ENCODE results near the gene SLC4A5.
"Not testable (repeated sequence)": the region's sequence is repeated elsewhere in the genome, so short reads cannot be mapped to it uniquely, and the experiment has no call there.

SLC4A5 gene

DNA sequence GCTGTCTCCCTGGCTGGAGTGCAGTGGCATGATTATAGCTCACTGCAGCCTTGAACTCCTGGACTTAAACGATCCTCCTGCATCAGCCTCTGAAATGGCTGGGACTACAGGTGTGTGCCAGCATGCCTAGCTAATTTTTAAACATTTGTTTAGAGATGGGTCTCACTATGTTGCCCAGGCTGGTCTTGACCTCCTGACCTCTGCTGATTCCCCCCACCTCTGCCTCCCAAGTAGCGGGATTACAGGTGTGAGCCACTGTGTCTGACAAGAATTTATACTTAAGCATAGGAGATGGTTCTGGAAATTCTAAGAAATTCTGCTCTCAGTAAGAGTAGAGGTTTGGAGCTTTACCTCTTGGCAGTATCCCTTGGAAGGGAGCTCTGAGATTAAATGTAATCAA lies 126.6 kb downstream of the SLC4A5 start:
- Histone ChIP-seq H2AFZ (ENCODE audit: insufficient read depth, low read length, poor library complexity) (no peak overlapping the region), H3K4me2 (ENCODE audit: low read length) (no peak overlapping the region), H3K23ac (ENCODE audit: low read length) (no peak overlapping the region), H3K9me3 (ENCODE audit: insufficient read depth, low read depth, low read length) (no peaks in the 10 kb centered on the region), H3K14ac (ENCODE audit: low read length) (no peak overlapping the region), H3K4me3 (ENCODE audit: low read depth, low read length) (no peak overlapping the region), H3K36me3 (ENCODE audit: control insufficient read depth in 1 of 2, insufficient read depth in 2 of 2, low read length in 2 of 2) (peaks cover 14 to 27% of the 10 kb centered on the region in 2 experiments), H4K91ac (ENCODE audit: low read depth, low read length) (no peak overlapping the region), H3K27ac (ENCODE audit: low read depth, low read length) (no peak overlapping the region), H2BK120ac (ENCODE audit: insufficient read depth, low read length, poor library complexity) (no peak overlapping the region), H3K9ac (ENCODE audit: low read length) (no peak overlapping the region), H4K8ac (ENCODE audit: low read depth, low read length) (no peak overlapping the region), H3K79me1 (ENCODE audit: low read length) (no peaks in the 10 kb centered on the region), H3K79me2 (ENCODE audit: control insufficient read depth, insufficient read depth, low read length, poor library complexity) (no peaks in the 10 kb centered on the region), H2BK12ac (ENCODE audit: low read length) (no peak overlapping the region), H3K27me3 (ENCODE audit: insufficient read depth, low read length) (no peaks in the 10 kb centered on the region), H3K18ac (ENCODE audit: low read length) (no peak overlapping the region), H3K4ac (ENCODE audit: low read depth, low read length) (no peak overlapping the region), H2AK5ac (ENCODE audit: low read length) (no peak overlapping the region), H4K12ac (ENCODE audit: low read depth, low read length) (no peak overlapping the region), H3K4me1 (ENCODE audit: control insufficient read depth in 1 of 2, insufficient read depth in 2 of 2, low read length in 2 of 2) (no peaks in the 10 kb centered on the region), H2BK5ac (ENCODE audit: low read depth, low read length, poor library complexity) (no peak overlapping the region)
- no peak for DNase-seq
- no CpG with 5 or more reads among the region's 2 CpGs for WGBS (ENCODE audit: extremely low coverage, insufficient coverage, insufficient read length)

DNA sequence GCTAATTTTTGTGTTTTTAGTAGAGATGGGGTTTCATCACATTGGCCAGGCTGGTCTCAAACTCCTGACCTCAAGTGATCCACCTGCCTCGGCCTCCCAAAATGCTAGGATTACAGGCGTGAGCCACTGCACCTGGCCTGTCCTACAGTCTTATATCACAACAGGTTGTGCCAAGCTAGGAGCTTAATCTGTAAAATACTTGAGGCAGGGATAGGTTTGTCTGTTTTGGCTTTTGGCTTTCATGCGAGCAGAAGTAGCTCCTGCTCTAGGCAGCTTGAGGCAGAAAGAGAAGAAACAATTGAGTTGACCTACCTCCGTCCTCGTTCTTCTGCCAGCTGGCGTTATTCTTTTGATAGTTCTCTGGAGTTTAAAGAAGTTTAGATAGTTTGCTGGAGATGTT lies 127.4 kb downstream of the SLC4A5 start:
- H2BK5ac ChIP-seq (ENCODE audit: low read depth, low read length, poor library complexity); H3K79me1 ChIP-seq (ENCODE audit: low read length); H3K9ac ChIP-seq (ENCODE audit: low read length); H3K27me3 ChIP-seq (ENCODE audit: insufficient read depth, low read length); H4K91ac ChIP-seq (ENCODE audit: low read depth, low read length); H3K23ac ChIP-seq (ENCODE audit: low read length); H3K4me3 ChIP-seq (ENCODE audit: low read depth, low read length); H4K12ac ChIP-seq (ENCODE audit: low read depth, low read length); H4K8ac ChIP-seq (ENCODE audit: low read depth, low read length); H3K27ac ChIP-seq (ENCODE audit: low read depth, low read length); H3K14ac ChIP-seq (ENCODE audit: low read length); H3K9me3 ChIP-seq (ENCODE audit: insufficient read depth, low read depth, low read length); H3K4me1 ChIP-seq (ENCODE audit: control insufficient read depth in 1 of 2, insufficient read depth in 2 of 2, low read length in 2 of 2); H3K4ac ChIP-seq (ENCODE audit: low read depth, low read length); DNase-seq; H3K4me2 ChIP-seq (ENCODE audit: low read length); H2AK5ac ChIP-seq (ENCODE audit: low read length); H2BK12ac ChIP-seq (ENCODE audit: low read length); H3K18ac ChIP-seq (ENCODE audit: low read length); H2BK120ac ChIP-seq (ENCODE audit: insufficient read depth, low read length, poor library complexity); H2AFZ ChIP-seq (ENCODE audit: insufficient read depth, low read length, poor library complexity); H3K79me2 ChIP-seq (ENCODE audit: control insufficient read depth, insufficient read depth, low read length, poor library complexity): not testable (repeated sequence)
- peaks cover 14 to 29% of the 10 kb centered on the region in 2 experiments for H3K36me3 ChIP-seq (ENCODE audit: control insufficient read depth in 1 of 2, insufficient read depth in 2 of 2, low read length in 2 of 2)
- WGBS (ENCODE audit: extremely low coverage, insufficient coverage, insufficient read length): no CpG with 5 or more reads among the region's 6 CpGs

DNA sequence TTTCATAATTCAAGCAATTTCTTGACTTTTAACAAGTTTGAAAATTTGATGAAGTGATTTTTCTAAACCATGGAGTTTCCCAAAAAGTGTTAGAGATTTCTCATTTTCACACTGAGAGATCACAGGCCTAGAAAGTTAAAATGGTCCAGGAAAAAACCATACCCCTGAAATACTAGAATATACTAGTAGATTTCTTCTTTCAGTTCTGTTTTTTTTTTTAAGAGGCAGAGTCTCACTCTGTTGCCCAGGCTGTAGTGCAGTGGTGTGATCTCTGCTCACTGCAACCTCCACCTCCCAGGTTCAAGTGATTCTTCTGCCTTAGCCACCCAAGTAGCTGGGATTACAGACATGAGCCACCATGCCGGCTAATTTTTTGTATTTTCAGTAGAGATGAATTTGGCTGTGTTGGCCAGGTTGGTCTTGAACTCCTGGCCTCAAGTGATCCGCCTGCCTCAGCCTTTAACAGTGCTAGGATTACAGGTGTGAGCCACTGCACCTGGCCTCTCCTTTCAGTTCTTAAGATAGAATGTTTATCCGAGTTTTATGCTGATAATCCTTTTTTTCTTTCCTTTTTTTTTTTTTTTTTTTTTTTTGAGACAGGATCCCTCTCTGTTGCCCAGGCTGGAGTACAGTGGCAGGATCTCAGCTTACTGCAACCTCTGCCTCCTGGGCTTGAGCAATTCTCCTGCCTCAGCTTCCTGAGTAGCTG lies 130.4 kb downstream of the SLC4A5 start:
- H4K12ac ChIP-seq (ENCODE audit: low read depth, low read length): no peak overlapping the region
- H3K27me3 ChIP-seq (ENCODE audit: insufficient read depth, low read length): no peaks in the 10 kb centered on the region
- no peaks in the 10 kb centered on the region for H3K4me1 ChIP-seq (ENCODE audit: control insufficient read depth in 1 of 2, insufficient read depth in 2 of 2, low read length in 2 of 2)
- no peak overlapping the region for H4K8ac ChIP-seq (ENCODE audit: low read depth, low read length)
- H3K4ac ChIP-seq (ENCODE audit: low read depth, low read length): no peak overlapping the region
- H3K9me3 ChIP-seq (ENCODE audit: insufficient read depth, low read depth, low read length): no peaks in the 10 kb centered on the region
- no peak overlapping the region for H4K91ac ChIP-seq (ENCODE audit: low read depth, low read length)
- no peak overlapping the region for H3K27ac ChIP-seq (ENCODE audit: low read depth, low read length)
- H2AFZ ChIP-seq (ENCODE audit: insufficient read depth, low read length, poor library complexity): no peak overlapping the region
- H3K18ac ChIP-seq (ENCODE audit: low read length): no peak overlapping the region
- no CpG with 5 or more reads among the region's 3 CpGs for WGBS (ENCODE audit: extremely low coverage, insufficient coverage, insufficient read length)
- no peaks in the 10 kb centered on the region for H3K79me1 ChIP-seq (ENCODE audit: low read length)
- no peak overlapping the region for H3K23ac ChIP-seq (ENCODE audit: low read length)
- no peak for DNase-seq
- H3K9ac ChIP-seq (ENCODE audit: low read length): no peak overlapping the region
- no peak overlapping the region for H3K14ac ChIP-seq (ENCODE audit: low read length)
- no peak overlapping the region for H3K4me2 ChIP-seq (ENCODE audit: low read length)
- no peak overlapping the region for H2BK120ac ChIP-seq (ENCODE audit: insufficient read depth, low read length, poor library complexity)
- no peak overlapping the region for H2AK5ac ChIP-seq (ENCODE audit: low read length)
- no peak overlapping the region for H2BK12ac ChIP-seq (ENCODE audit: low read length)
- H3K4me3 ChIP-seq (ENCODE audit: low read depth, low read length): no peak overlapping the region
- no peak overlapping the region for H2BK5ac ChIP-seq (ENCODE audit: low read depth, low read length, poor library complexity)
- peaks cover 17 to 32% of the 10 kb centered on the region in 2 experiments for H3K36me3 ChIP-seq (ENCODE audit: control insufficient read depth in 1 of 2, insufficient read depth in 2 of 2, low read length in 2 of 2)
- no peaks in the 10 kb centered on the region for H3K79me2 ChIP-seq (ENCODE audit: control insufficient read depth, insufficient read depth, low read length, poor library complexity)

DNA sequence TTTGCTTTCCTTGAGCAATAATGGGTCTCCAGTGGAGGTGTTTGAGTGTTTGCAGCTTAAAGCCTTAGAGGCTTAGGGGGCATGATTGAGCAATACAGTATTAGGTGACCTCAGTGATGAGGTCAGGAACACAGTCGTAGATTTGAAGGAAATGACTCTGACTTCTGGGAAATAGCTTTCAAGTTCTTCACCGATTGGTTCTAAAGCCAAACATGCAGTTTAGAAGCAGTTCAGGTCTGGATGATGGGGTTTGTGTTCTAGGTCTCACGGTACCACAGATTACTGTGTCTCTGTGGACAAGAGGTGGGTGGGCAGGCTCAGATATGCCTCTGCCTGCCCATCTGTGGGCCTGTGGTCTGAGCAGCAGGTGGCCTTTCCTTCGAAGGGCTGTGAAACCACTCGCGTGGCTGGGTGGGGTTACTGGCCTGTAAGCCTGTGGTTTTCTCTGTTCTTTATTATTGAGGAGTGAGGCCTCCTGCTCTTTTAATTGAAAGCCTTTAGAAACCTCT lies 137.0 kb downstream of the SLC4A5 start:
- peaks cover 2% of the 10 kb centered on the region for H3K79me2 ChIP-seq (ENCODE audit: control insufficient read depth, insufficient read depth, low read length, poor library complexity)
- H3K9ac ChIP-seq (ENCODE audit: low read length): no peak overlapping the region
- H3K27ac ChIP-seq (ENCODE audit: low read depth, low read length): no peak overlapping the region
- no peak overlapping the region for H3K4me2 ChIP-seq (ENCODE audit: low read length)
- H4K8ac ChIP-seq (ENCODE audit: low read depth, low read length): no peak overlapping the region
- H2BK5ac ChIP-seq (ENCODE audit: low read depth, low read length, poor library complexity): no peak overlapping the region
- H3K4me1 ChIP-seq (ENCODE audit: control insufficient read depth in 1 of 2, insufficient read depth in 2 of 2, low read length in 2 of 2): peaks cover 3 to 4% of the 10 kb centered on the region in 2 experiments
- no CpG with 5 or more reads among the region's 6 CpGs for WGBS (ENCODE audit: extremely low coverage, insufficient coverage, insufficient read length)
- peak overlapping the region; percentile 22 for H3K4ac ChIP-seq (ENCODE audit: low read depth, low read length)
- H3K4me3 ChIP-seq (ENCODE audit: low read depth, low read length): no peak overlapping the region
- DNase-seq: peak in 1 of 2 donors; percentile 39
- no peak overlapping the region for H4K12ac ChIP-seq (ENCODE audit: low read depth, low read length)
- no peak overlapping the region for H3K23ac ChIP-seq (ENCODE audit: low read length)
- no peak overlapping the region for H3K18ac ChIP-seq (ENCODE audit: low read length)
- no peaks in the 10 kb centered on the region for H3K9me3 ChIP-seq (ENCODE audit: insufficient read depth, low read depth, low read length)
- H3K27me3 ChIP-seq (ENCODE audit: insufficient read depth, low read length): no peaks in the 10 kb centered on the region
- no peak overlapping the region for H2BK120ac ChIP-seq (ENCODE audit: insufficient read depth, low read length, poor library complexity)
- no peak overlapping the region for H4K91ac ChIP-seq (ENCODE audit: low read depth, low read length)
- H2AFZ ChIP-seq (ENCODE audit: insufficient read depth, low read length, poor library complexity): no peak overlapping the region
- no peak overlapping the region for H2AK5ac ChIP-seq (ENCODE audit: low read length)
- H3K79me1 ChIP-seq (ENCODE audit: low read length): no peaks in the 10 kb centered on the region
- peaks cover 6 to 10% of the 10 kb centered on the region in 2 experiments for H3K36me3 ChIP-seq (ENCODE audit: control insufficient read depth in 1 of 2, insufficient read depth in 2 of 2, low read length in 2 of 2)
- no peak overlapping the region for H2BK12ac ChIP-seq (ENCODE audit: low read length)
- H3K14ac ChIP-seq (ENCODE audit: low read length): no peak overlapping the region

Data from trophoblast cell (in vitro differentiated cells and primary cell).